ENCODE measurements around the gene DIP2C.
"Not testable (repeated sequence)": the region's sequence is repeated elsewhere in the genome, so short reads cannot be mapped to it uniquely, and the experiment has no call there.

The DIP2C gene

GRCh38 chr10:398954-399353 is 290.5 kb downstream of the DIP2C start:
- H3K4me3 ChIP-seq (replicated peaks; ENCODE audit: low read depth, low read length) = no peak overlapping the region
- no peak for TF ChIP-seq CTCF (IDR thresholded peaks at IDR 0.05; ENCODE audit: low read length, missing control alignments)
- DNase-seq (ENCODE audit: low read depth) = no peak

GRCh38 chr10:397321-398068 is 292.0 kb downstream of the DIP2C start:
- H3K4me3 ChIP-seq (replicated peaks; ENCODE audit: low read depth, low read length) = no peak overlapping the region
- TF ChIP-seq CTCF (IDR thresholded peaks at IDR 0.05; ENCODE audit: low read length, missing control alignments) = no peak
- DNase-seq (ENCODE audit: low read depth) = no peak

- DNase-seq (ENCODE audit: low read depth) = peak; percentile 17
- H3K4me3 ChIP-seq (replicated peaks; ENCODE audit: low read depth, low read length) = no peak overlapping the region
- no peak for TF ChIP-seq CTCF (IDR thresholded peaks at IDR 0.05; ENCODE audit: low read length, missing control alignments)
Measured at GRCh38 chr10:396535-397220, 292.8 kb downstream of the DIP2C start.

GRCh38 chr10:396107-396506 is 293.4 kb downstream of the DIP2C start:
- H3K4me3 ChIP-seq (replicated peaks; ENCODE audit: low read depth, low read length) = no peak overlapping the region
- DNase-seq (ENCODE audit: low read depth) = no peak
- TF ChIP-seq CTCF (IDR thresholded peaks at IDR 0.05; ENCODE audit: low read length, missing control alignments) = no peak

GRCh38 chr10:395665-396064 is 293.8 kb downstream of the DIP2C start:
- no peak for TF ChIP-seq CTCF (IDR thresholded peaks at IDR 0.05; ENCODE audit: low read length, missing control alignments)
- H3K4me3 ChIP-seq (replicated peaks; ENCODE audit: low read depth, low read length) = no peak overlapping the region
- DNase-seq (ENCODE audit: low read depth) = no peak

- not testable (repeated sequence) for H3K4me3 ChIP-seq (replicated peaks; ENCODE audit: low read depth, low read length); DNase-seq (ENCODE audit: low read depth)
Measured at GRCh38 chr10:394439-395101, 294.9 kb downstream of the DIP2C start.

GRCh38 chr10:393787-394438 is 295.6 kb downstream of the DIP2C start:
- TF ChIP-seq CTCF (IDR thresholded peaks at IDR 0.05; ENCODE audit: low read length, missing control alignments) = no peak
- H3K4me3 ChIP-seq (replicated peaks; ENCODE audit: low read depth, low read length) = no peak overlapping the region

More at GRCh38 chr10:393787-394438, 295.6 kb downstream of the DIP2C start:
- DNase-seq (ENCODE audit: low read depth) = no peak

Data from fibroblast of pulmonary artery (primary cell).